Keratinocyte (primary cell): ENCODE data around the gene CDC42EP1. TPM values are rescaled to one million over a fixed set of nuclear protein-coding genes. Genes with fewer than 3 reads are reported as not detected.
A peak's percentile ranks its signal among the peaks of the same experiment; 100 is the strongest.
"Not testable (repeated sequence)": the region's sequence is repeated elsewhere in the genome, so short reads cannot be mapped to it uniquely, and the experiment has no call there.

ENCODE experiments used
- DNase-seq: peaks from one replicate; pipeline ENCODE4 v3.0.0-alpha.2; 2011; ENCODE audit warnings: low read depth, missing footprints, low spot score
- FAIRE-seq: peaks from 2 replicates; lab custom pipeline; 2011; peaks lifted over from hg19 to GRCh38; lab: Jason Lieb, UNC
- H2AFZ ChIP-seq: 2 replicates; pipeline ENCODE4 v1.6.0; 2012; ENCODE audit warnings: low read length, control low read depth, inconsistent platforms; ENCODE audit not compliant: control insufficient read depth
- H3K27ac ChIP-seq: 2 replicates; pipeline ENCODE4 v1.5.1; 2011; ENCODE audit warnings: low read length; ENCODE audit not compliant: control insufficient read depth, insufficient read depth
- H3K27me3 ChIP-seq: 3 replicates; pipeline ENCODE4 v1.6.0; 2011; ENCODE audit warnings: low read length; ENCODE audit not compliant: control insufficient read depth, insufficient read depth; ENCODE audit errors: extremely low read depth
- H3K36me3 ChIP-seq, 2 experiments: 2 replicates in 1 of 2; 3 replicates in 1 of 2; pipeline ENCODE4 v1.5.1; 2011; ENCODE audit warnings: low read length in 2 of 2, mild to moderate bottlenecking in 1 of 2; ENCODE audit not compliant: control insufficient read depth in 2 of 2, insufficient read depth in 2 of 2; ENCODE audit errors: extremely low read depth in 1 of 2
- H3K4me1 ChIP-seq: 3 replicates; pipeline ENCODE4 v1.5.1; 2011; ENCODE audit warnings: low read length; ENCODE audit not compliant: control insufficient read depth, insufficient read depth; ENCODE audit errors: extremely low read depth
- H3K4me2 ChIP-seq: 3 replicates; pipeline ENCODE4 v1.6.0; 2011; ENCODE audit warnings: low read depth, low read length; ENCODE audit not compliant: control insufficient read depth, insufficient read depth; ENCODE audit errors: extremely low read depth
- H3K4me3 ChIP-seq, 3 experiments: fragments of 200-600 bp in 1 of 3; sonication (generic) in 1 of 3; 2 replicates in 2 of 3; 3 replicates in 1 of 3; pipeline ENCODE4 v1.5.1; 2011 to 2016; ENCODE audit warnings: low read length in 3 of 3, mild to moderate bottlenecking in 3 of 3, control low read depth in 2 of 3, inconsistent platforms in 1 of 3, low read depth in 1 of 3, mixed read lengths in 1 of 3, mixed run types in 1 of 3, moderate library complexity in 1 of 3; ENCODE audit not compliant: control insufficient read depth in 2 of 3, insufficient read depth in 2 of 3; ENCODE audit errors: extremely low read depth in 1 of 3
- H3K79me2 ChIP-seq: 2 replicates; pipeline ENCODE4 v1.6.0; 2012; ENCODE audit warnings: low read length; ENCODE audit not compliant: control insufficient read depth, insufficient read depth
- H3K9ac ChIP-seq: 3 replicates; pipeline ENCODE4 v1.6.0; 2011; ENCODE audit warnings: low read length; ENCODE audit not compliant: control insufficient read depth, insufficient read depth; ENCODE audit errors: extremely low read depth
- H3K9me1 ChIP-seq: 3 replicates; pipeline ENCODE4 v1.6.0; 2011; ENCODE audit warnings: low read length; ENCODE audit not compliant: control insufficient read depth, insufficient read depth; ENCODE audit errors: extremely low read depth
- H3K9me3 ChIP-seq: 2 replicates; pipeline ENCODE4 v1.5.1; 2012; ENCODE audit warnings: low read depth, low read length; ENCODE audit not compliant: control insufficient read depth
- H4K20me1 ChIP-seq: 3 replicates; pipeline ENCODE4 v1.6.0; 2011; ENCODE audit warnings: low read length; ENCODE audit not compliant: control insufficient read depth, insufficient read depth; ENCODE audit errors: extremely low read depth
- CTCF ChIP-seq, 3 experiments: IDR thresholded peaks in 1 of 3; conservative IDR thresholded peaks in 1 of 3; optimal IDR thresholded peaks in 1 of 3; 2 replicates in 2 of 3; 3 replicates in 1 of 3; pipeline versions ENCODE3 to v1.5.1; 2011; ENCODE audit warnings: low read length in 3 of 3, mild to moderate bottlenecking in 3 of 3, moderate library complexity in 2 of 3, control low read depth in 1 of 3, inconsistent platforms in 1 of 3; ENCODE audit not compliant: insufficient read depth in 2 of 3; ENCODE audit errors: extremely low read depth in 1 of 3
- EZH2 ChIP-seq: IDR thresholded peaks from one replicate; pipeline ENCODE4 v1.6.1; 2012; ENCODE audit warnings: inconsistent platforms, mild to moderate bottlenecking, low read length, moderate library complexity
- dilution Hi-C: fragments of 300-500 bp; cut with MboI; formaldehyde crosslinking; loops from one replicate; pipeline ENCODE4 v1.7.0; 2020; ENCODE audit warnings: low sequenced_read_pairs; ENCODE audit not compliant: extremely low pct_ligation_motif_present
- polyA plus RNA-seq, 5 experiments: library from polyadenylated mRNA; depleted of rRNA in 3 of 5; stranded (reverse) in 3 of 5; stranded (forward) in 1 of 5; unstranded in 1 of 5; fragments of >200 nt; gene quantifications; 1 replicate in 1 of 5; 2 replicates in 3 of 5; 3 replicates in 1 of 5; pipeline versions ENCODE4 v1.2.1 to v1.2.3, GENCODE V29; 2011 to 2012; ENCODE audit warnings: missing spikeins in 2 of 5, low read depth in 1 of 5, low replicate concordance in 1 of 5

Gene CDC42EP1
- polyA plus RNA-seq, 1 donor (not counting 4 experiments of a cell fraction or from before 2014, with no cell fraction given), result 10.5 TPM

- H3K27me3 ChIP-seq, result no peaks in the 10 kb centered on the region
- dilution Hi-C loops, result no loop called here
- TF ChIP-seq EZH2, result no peak
- peaks cover 30% of the 10 kb centered on the region for H3K4me1 ChIP-seq
- peak within 1 kb of the TSS; percentile 89 for H3K9ac ChIP-seq
- H3K4me3 ChIP-seq, result peak within 1 kb of the TSS; percentile 75 to 96 (median 94)
- no peaks in the 10 kb centered on the region for H3K9me1 ChIP-seq
- FAIRE-seq, result no peak
- peak within 1 kb of the TSS; percentile 93 for H3K27ac ChIP-seq
- no peaks in the 10 kb centered on the region for H4K20me1 ChIP-seq
- peak within 1 kb of the TSS; percentile 87 for H2AFZ ChIP-seq
- peak within 1 kb of the TSS; percentile 96 for H3K4me2 ChIP-seq
- H3K79me2 ChIP-seq, result peaks cover 29% of the 10 kb centered on the region
- DNase-seq, result peak; percentile 63
- no peaks in the 10 kb centered on the region for H3K9me3 ChIP-seq
- peaks cover 2 to 6% of the 10 kb centered on the region in 2 experiments for H3K36me3 ChIP-seq
Measured at GRCh38 chr22:37608477-37609239, 48.4 kb downstream of the CDC42EP1 start, which contains the start of gene GGA1. TSS of gene GGA1 (plus strand) at chr22:37608834. CDS start at chr22:37608861, 27 bp downstream.

GRCh38 chr22:37609240-37610152, 49.2 kb downstream of the CDC42EP1 start:
- Histone ChIP-seq H3K9ac (peak overlapping the region; percentile 89), H3K79me2 (peaks cover 29% of the 10 kb centered on the region), H3K4me1 (peaks cover 30% of the 10 kb centered on the region), H4K20me1 (no peaks in the 10 kb centered on the region), H3K36me3 (peaks cover 6 to 11% of the 10 kb centered on the region in 2 experiments), H3K27me3 (no peaks in the 10 kb centered on the region), H3K9me1 (no peaks in the 10 kb centered on the region), H3K9me3 (no peaks in the 10 kb centered on the region), H3K4me3 (peak overlapping the region; percentile 75 to 96 (median 94)), H3K4me2 (peak overlapping the region; percentile 83), H2AFZ (peak overlapping the region; percentile 1), H3K27ac (peak overlapping the region; percentile 56)
- TF ChIP-seq CTCF (optimal IDR thresholded peaks at IDR 0.05 in 1 of 3, IDR thresholded peaks at IDR 0.05 in 1 of 3, conservative IDR thresholded peaks at IDR 0.05 in 1 of 3; ENCODE audit: extremely low read depth in 1 of 3, insufficient read depth in 2 of 3, low read length in 3 of 3) (no peak), EZH2 (no peak)
- FAIRE-seq (peak; percentile 29), DNase-seq (no peak)
- dilution Hi-C loops, result no loop called here

- H3K9me3 ChIP-seq, DNase-seq, H3K9me1 ChIP-seq, dilution Hi-C loops, H3K27me3 ChIP-seq, H2AFZ ChIP-seq, H4K20me1 ChIP-seq, FAIRE-seq: not testable (repeated sequence)
- H3K79me2 ChIP-seq, result peaks cover 29% of the 10 kb centered on the region
- peaks cover 6 to 12% of the 10 kb centered on the region in 2 experiments for H3K36me3 ChIP-seq
- H3K4me3 ChIP-seq, result peak overlapping the region; percentile 75 to 96 (median 94)
- H3K27ac ChIP-seq, result peak overlapping the region; percentile 56
- peak overlapping the region; percentile 83 for H3K4me2 ChIP-seq
- peak overlapping the region; percentile 89 for H3K9ac ChIP-seq
- H3K4me1 ChIP-seq, result peaks cover 30% of the 10 kb centered on the region
Measured at GRCh38 chr22:37610153-37610475, 49.8 kb downstream of the CDC42EP1 start.
